ENCODE measurements around the gene SFXN5.
A peak's percentile ranks its signal among the peaks of the same experiment; 100 is the strongest.

SFXN5 gene

GRCh38 chr2:72952110-72952823 is 119.2 kb downstream of the SFXN5 start:
- DNase-seq, result no peak

- DNase-seq, result no peak
These were observed 120.0 kb downstream of the SFXN5 start for GRCh38 chr2:72951303-72952095.

GRCh38 chr2:72950558-72951255 is 120.8 kb downstream of the SFXN5 start:
- DNase-seq, result no peak

GRCh38 chr2:72949642-72950041 is 121.9 kb downstream of the SFXN5 start:
- no peak for DNase-seq

- no peak for DNase-seq
These were observed 122.5 kb downstream of the SFXN5 start for GRCh38 chr2:72949045-72949444.

- no peak for DNase-seq
These were observed 123.3 kb downstream of the SFXN5 start for GRCh38 chr2:72947952-72948830.

- DNase-seq, result no peak
These were observed 125.0 kb downstream of the SFXN5 start for GRCh38 chr2:72946466-72946865.

GRCh38 chr2:72945450-72946019 is 126.0 kb downstream of the SFXN5 start:
- DNase-seq, result no peak

- DNase-seq, result no peak
These were observed 126.6 kb downstream of the SFXN5 start for GRCh38 chr2:72944804-72945449.

- no peak for DNase-seq
These were observed 127.7 kb downstream of the SFXN5 start for GRCh38 chr2:72943540-72944395.

- no peak for DNase-seq
These were observed 128.6 kb downstream of the SFXN5 start for GRCh38 chr2:72942881-72943418.

GRCh38 chr2:72942293-72942692 is 129.2 kb downstream of the SFXN5 start:
- no peak for DNase-seq

GRCh38 chr2:72940786-72941185 is 130.7 kb downstream of the SFXN5 start:
- DNase-seq, result peak; percentile 10

GRCh38 chr2:72940361-72940760 is 131.2 kb downstream of the SFXN5 start:
- DNase-seq, result no peak

GRCh38 chr2:72938455-72938854 is 133.1 kb downstream of the SFXN5 start:
- DNase-seq, result no peak

GRCh38 chr2:72937356-72937669 is 134.2 kb downstream of the SFXN5 start:
- DNase-seq, result no peak

- DNase-seq, result no peak
These were observed 134.7 kb downstream of the SFXN5 start for GRCh38 chr2:72936660-72937355.

GRCh38 chr2:72935611-72935957 is 135.9 kb downstream of the SFXN5 start:
- no peak for DNase-seq

- DNase-seq, result no peak
These were observed 136.6 kb downstream of the SFXN5 start for GRCh38 chr2:72934683-72935610.

All from amniotic stem cell (primary cell).